Left renal cortex interstitium (tissue), 4 donors: ENCODE data around the gene MEP1B. TPM values are rescaled to one million over a fixed set of nuclear protein-coding genes. Genes with fewer than 3 reads are reported as not detected.
"Not testable (repeated sequence)": the region's sequence is repeated elsewhere in the genome, so short reads cannot be mapped to it uniquely, and the experiment has no call there.

Experiments used
- DNase-seq, 4 donors: peaks; one replicate each; pipeline ENCODE4 v3.0.0-alpha.2; 2013; ENCODE audit warnings: low read depth in 4 of 4, low spot score in 2 of 4, missing footprints in 1 of 4
- polyA plus RNA-seq, 4 donors: library from polyadenylated mRNA; unstranded; fragments of 120-200 nt; gene quantifications; one replicate each; pipeline ENCODE4 v1.2.1, GENCODE V29; 2013; ENCODE audit not compliant: insufficient read length in 4 of 4

The MEP1B gene
- polyA plus RNA-seq, 4 donors = 0.14 to 0.20 (median 0.20) TPM; not detected in 1

- DNase-seq = no peak
Observed at GRCh38 chr18:32208577-32208976, 18.7 kb downstream of the MEP1B start.

DNA sequence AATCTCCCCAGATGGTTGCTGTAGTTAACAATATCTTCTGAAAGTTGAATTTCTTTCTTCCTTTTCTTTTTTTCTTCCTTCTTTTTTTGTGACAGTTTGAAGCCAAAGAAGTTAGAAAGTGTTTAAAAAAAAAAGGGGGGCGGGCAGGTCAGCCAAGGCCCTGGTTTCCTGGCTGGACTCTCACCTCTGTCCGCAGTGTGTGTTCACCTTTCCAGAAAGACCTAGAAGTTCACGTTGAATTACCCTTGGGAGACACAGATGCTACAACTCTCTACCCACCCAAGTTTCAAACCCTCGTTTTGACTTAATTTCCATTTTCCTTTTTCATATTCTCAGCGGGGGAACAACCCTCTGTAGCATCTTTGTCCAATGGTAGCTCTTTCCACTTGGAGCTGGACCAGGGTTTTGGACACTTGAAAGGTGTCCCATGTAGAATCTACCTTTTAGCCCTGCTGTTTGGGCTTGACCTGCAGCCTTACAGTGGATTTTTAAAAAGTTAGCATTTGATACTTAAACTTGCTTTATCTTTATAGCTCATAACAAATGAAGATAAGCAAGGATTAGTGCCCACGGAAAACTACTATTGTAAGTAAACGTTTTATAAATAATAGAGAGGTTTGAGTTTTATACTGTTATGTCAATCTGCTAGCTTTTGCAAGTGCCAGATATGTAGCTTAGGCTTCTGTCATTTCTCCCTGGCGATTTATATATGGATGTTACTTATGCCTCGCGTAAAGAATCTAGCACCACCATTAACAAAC lies 20.0 kb downstream of the MEP1B start:
- DNase-seq = no peak

GRCh38 chr18:32213693-32214092 lies 23.9 kb downstream of the MEP1B start:
- no peak for DNase-seq

GRCh38 chr18:32216390-32216789 lies 26.6 kb downstream of the MEP1B start:
- no peak for DNase-seq

GRCh38 chr18:32219431-32220018 lies 29.7 kb downstream of the MEP1B start:
- no peak for DNase-seq

- DNase-seq = not testable (repeated sequence)
Observed at GRCh38 chr18:32233348-32233747, 43.5 kb downstream of the MEP1B start.

GRCh38 chr18:32237049-32237448 lies 47.2 kb downstream of the MEP1B start:
- no peak for DNase-seq

- no peak for DNase-seq
Observed at GRCh38 chr18:32238635-32239268, 48.9 kb downstream of the MEP1B start.

DNA sequence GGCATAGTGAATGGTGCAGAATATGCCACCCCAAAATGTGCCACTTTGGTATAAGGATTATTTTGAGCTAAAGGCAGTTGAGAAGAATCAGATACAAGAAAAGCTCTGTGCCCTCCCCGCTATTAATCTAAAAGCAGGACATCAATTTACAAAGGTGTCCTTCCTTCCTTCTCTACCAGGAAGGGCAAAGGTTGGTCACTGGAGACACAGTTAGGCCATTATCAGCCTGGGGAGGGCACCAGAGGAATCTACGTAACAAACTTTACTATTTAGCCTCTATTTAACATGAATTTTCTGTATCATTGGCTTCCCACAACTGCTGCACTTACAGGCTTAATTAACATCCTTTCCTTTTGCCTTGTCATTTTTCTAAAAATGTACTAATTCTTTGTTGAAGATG lies 52.6 kb downstream of the MEP1B start:
- DNase-seq = no peak

DNA sequence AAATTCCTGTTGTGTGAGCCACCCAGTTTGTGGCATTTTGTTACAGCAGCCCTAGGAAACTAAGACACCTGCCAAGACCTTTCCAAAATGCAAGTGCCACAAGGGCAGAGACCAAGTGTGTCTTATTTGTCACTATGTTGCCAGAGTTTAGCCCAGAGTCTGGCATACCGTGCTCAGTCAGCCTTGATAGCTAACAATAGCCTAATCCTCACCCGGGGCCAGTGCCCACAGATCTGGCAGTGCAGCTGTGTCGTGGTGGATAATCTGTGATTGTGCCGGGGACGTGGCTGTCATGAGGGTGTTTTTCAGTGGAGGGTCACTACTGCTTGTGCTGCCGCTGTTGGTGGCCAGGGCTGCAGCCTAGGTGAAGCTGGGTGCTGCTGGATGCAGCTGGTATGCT lies 53.5 kb downstream of the MEP1B start:
- no peak for DNase-seq

GRCh38 chr18:32244881-32245280 lies 55.0 kb downstream of the MEP1B start:
- DNase-seq = no peak

DNA sequence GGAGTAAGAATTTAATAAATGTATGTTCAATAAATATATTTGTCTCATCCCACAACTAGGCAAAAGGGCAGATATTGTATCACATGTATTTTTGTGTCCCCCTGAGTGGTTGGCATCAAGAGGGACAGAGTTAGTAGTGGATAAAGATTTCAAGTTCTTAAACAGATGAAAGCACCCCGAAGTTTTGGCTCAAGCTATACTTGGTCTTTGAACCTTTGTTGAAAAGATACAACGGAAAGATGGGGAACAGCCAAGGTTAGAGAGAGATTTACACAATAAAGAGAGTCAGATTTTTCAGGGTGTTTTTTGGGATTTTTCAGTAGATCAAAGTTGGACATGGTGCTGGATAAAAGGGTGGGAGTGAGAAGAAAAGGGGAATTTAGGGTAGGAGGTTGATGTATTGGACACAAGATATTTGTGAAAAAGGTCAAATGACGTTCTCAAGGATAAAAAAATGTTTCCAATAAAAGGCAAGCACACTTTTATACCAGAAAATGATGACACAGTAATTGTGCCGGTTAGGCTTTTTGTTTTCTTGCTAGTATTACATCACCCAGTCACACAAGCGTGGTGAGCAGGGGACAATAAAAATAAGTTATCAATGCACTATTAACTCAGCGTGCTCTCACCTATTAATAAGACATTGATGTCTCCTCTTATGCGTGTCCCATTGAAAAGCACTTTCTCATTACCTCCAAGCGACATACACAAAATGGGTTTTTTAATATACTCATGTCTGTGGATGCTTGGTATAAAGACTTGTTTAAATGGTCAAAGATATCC lies 59.5 kb downstream of the MEP1B start:
- no peak for DNase-seq

- no peak for DNase-seq
Observed at GRCh38 chr18:32251466-32251865, 61.6 kb downstream of the MEP1B start.

GRCh38 chr18:32252141-32252860 lies 62.5 kb downstream of the MEP1B start:
- no peak for DNase-seq

GRCh38 chr18:32255570-32255969 lies 65.7 kb downstream of the MEP1B start:
- DNase-seq = no peak

DNA sequence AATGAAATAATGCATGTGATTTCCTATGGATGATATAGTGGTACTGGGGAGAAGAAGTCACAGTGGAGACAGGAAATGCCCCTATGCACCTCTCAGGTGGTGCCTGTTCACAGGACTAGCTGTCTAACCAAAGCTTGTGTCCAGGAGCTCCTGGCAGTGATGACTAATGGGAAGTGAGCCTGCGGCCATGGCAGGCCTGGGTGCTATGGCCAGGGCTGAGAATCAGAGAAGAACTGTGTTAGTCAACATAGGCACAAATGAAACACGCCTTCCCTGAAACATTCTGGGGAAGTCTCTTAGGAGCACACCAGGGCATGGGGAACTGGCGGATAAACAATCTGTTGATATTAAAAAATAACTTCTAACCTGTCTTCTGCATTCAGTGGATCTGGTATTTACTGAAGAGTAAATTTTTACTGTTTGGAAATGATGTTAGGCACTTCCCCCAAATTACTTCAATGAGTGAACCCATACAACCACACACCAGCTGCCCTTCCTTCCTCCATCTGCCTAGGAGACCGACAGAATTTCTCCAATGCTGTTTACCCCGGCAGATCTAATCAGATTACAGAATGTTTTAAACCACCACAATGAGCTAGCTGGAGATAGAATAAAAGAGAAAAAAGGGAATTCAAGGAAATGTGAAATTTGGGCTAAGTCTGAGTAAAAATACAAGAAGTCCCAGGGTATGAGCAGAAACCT lies 67.4 kb downstream of the MEP1B start:
- DNase-seq = no peak

GRCh38 chr18:32258148-32258547 lies 68.3 kb downstream of the MEP1B start:
- DNase-seq = no peak

DNA sequence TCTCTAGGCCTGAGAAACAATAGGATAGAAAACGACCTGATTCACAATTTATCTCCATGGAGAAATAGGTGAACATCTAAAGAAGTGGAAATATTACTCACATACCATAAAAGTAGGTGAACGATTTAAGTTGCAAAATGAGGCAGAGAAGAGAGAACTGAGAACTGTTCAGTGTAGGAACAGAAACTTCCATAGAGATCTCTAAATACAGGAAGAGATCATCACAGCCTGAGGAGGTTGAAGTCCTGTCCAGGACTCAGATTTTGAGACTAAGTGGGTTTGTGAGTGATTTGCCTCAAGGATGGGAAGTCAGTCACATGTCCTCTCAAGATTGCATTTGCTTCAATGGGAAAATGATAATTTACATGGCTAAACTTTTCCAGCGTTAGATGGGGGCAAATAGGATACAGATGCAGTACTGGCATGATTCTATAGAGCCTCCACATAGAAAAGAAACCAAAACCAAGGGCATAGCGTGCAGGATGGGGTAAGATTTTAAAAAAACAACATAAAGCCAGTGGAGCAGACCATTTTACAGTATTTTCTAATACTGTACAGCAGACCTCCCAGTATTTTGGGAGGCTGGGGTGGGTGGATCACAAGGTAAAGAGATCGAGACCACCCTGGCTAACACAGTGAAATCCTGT lies 68.8 kb downstream of the MEP1B start:
- no peak for DNase-seq

DNA sequence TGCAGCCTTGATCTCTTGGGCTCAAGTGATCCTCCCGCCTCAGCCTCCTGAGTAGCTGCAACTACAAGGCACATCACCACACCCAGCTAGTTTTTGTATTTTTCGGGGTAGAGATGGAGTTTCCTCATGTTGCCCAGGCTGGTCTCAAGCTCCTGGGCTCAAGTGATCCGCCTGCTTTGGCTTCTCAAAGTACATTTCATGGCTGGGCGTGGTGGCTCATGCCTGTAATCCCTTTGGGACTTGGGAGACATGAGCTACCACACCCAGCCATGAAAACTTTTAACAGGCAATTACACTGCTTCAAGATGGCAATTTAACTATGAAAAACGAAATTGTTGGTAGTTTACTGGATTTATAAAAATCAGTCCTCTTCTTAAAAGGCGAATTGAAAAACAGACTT lies 69.7 kb downstream of the MEP1B start:
- no peak for DNase-seq
